Smooth muscle cell of bladder (primary cell): ENCODE results near the gene UBE2R2. TPM values are rescaled to one million over a fixed set of nuclear protein-coding genes. Genes with fewer than 3 reads are reported as not detected.

Experiments
- total RNA-seq: library from RNA; depleted of rRNA; stranded (reverse); fragments of >200 nt; gene quantifications from 2 replicates; pipeline ENCODE4 v1.2.3, GENCODE V29; 2014

Gene UBE2R2, protein sequence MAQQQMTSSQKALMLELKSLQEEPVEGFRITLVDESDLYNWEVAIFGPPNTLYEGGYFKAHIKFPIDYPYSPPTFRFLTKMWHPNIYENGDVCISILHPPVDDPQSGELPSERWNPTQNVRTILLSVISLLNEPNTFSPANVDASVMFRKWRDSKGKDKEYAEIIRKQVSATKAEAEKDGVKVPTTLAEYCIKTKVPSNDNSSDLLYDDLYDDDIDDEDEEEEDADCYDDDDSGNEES
- total RNA-seq, result 15.2 and 18.1 TPM in 2 replicates

DNA sequence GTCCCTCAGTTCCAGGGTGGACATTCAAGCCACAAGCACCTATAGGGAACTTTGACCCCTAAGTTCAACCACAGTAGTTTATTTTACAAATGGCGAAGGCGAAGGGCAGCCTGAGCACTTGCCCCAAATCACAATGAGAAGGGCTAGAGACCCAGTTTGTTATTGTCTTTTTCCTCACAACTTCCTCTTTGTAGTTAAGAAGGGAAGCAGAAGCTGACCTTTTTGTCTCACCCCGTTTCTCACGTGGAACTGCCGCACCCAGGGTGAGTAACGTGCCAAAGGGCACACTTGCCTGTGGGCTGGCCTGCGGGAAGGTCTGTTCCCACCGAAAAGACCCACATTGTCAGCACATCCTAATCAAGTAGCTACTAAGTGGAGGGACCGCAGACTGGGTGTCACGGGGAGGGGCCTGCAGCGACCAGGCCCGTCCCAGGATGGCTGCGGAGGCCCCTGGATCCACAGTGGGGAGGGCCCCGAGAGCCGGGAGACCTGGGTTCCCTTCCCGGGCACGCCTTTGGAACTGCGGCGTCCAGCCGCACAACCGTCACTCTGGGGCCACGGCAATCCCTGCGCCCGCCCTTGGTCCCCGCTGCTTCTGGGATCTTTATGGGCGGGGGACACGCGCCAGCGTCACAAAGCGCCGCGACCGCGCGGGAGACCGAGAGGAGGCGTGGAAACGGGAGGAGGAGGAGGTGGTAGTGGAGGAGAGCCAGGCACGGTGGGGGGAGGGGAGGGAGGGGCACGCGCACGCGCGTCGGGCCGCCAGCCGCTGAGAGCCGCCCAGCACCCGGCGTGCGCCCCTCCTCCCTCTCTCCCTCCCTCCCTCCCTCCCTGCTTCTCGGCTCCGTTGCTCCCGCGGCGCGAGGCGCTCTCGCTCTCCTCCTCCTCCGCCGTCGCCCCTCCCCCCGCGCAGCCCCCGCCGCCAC, at the start of gene UBE2R2:
TSS of gene UBE2R2 (plus strand) at position 834 of the 926 bp plus-strand sequence. CDS start 598 bp downstream, outside the sequence.

DNA sequence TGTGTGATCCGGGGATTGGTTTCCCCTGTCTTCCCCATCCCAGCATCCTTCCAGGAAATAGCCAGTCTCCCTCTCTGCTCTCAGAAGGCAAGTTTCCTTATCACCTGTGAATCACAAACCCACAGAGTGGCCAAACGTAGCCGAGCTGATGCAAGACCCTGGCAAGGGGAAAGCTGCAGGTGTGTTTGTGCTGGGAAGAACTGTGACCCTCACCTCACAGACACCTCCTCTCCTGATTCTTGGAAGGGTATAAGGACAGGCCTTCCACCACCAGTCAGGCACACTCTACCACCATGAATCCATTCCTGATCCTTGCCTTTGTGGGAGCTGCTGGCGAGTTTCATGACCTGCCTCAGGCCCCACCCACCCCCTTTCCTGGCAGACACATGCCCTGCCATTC, 21.7 kb upstream of the UBE2R2 start, which contains the start of gene PRSS3:
TSS of gene PRSS3 (plus strand) at position 281 of the 400 bp plus-strand sequence. CDS start at position 294, 13 bp downstream.

Other genes with a start within 250 kb of the UBE2R2 start
- 14.6 and 28.4 TPM in 2 replicates for gene PRSS3, start 21.6 kb upstream of the UBE2R2 start, total RNA-seq
- gene UBAP2, start 231.7 kb downstream of the UBE2R2 start, total RNA-seq, result 14.8 and 19.7 TPM in 2 replicates